Liver (tissue), 3 donors: Measurements from ENCODE around the gene CDH23.

ENCODE experiments used
- EGR1 ChIP-seq, 2 donors: IDR thresholded peaks; 2 replicates each; pipeline ENCODE4 v1.6.1; 2016 to 2018; ENCODE audit warnings: antibody characterized with exemption in 2 of 2, low read depth in 2 of 2
- FOXA1 ChIP-seq: IDR thresholded peaks from 2 replicates; pipeline ENCODE4 v1.6.1; 2016; ENCODE audit warnings: antibody characterized with exemption
- GABPA ChIP-seq, 2 donors: IDR thresholded peaks in 1 of 2; conservative IDR thresholded peaks in 1 of 2; 2 replicates each; pipeline ENCODE4 v1.6.1; 2016; ENCODE audit warnings: antibody characterized with exemption in 2 of 2, mild to moderate bottlenecking in 1 of 2, moderate library complexity in 1 of 2
- HNF4A ChIP-seq, 2 donors: conservative IDR thresholded peaks; 2 replicates each; pipeline ENCODE4 v1.6.1; 2016; ENCODE audit warnings: antibody characterized with exemption in 2 of 2, mild to moderate bottlenecking in 2 of 2
- JUND ChIP-seq, 2 donors: IDR thresholded peaks; 2 replicates each; pipeline ENCODE4 v1.6.1; 2016; ENCODE audit warnings: antibody characterized with exemption in 2 of 2
- NR2F2 ChIP-seq: IDR thresholded peaks from 2 replicates; pipeline ENCODE4 v1.6.1; 2016; ENCODE audit warnings: antibody characterized with exemption
- RAD21 ChIP-seq, 2 donors: IDR thresholded peaks; 2 replicates each; pipeline ENCODE4 v1.6.1; 2016; ENCODE audit warnings: antibody characterized with exemption in 2 of 2, mild to moderate bottlenecking in 2 of 2
- RXRA ChIP-seq, 2 donors: IDR thresholded peaks; 2 replicates each; pipeline ENCODE4 v1.6.1; 2017 to 2018; ENCODE audit warnings: antibody characterized with exemption in 2 of 2, mild to moderate bottlenecking in 1 of 2
- SP1 ChIP-seq: IDR thresholded peaks from 2 replicates; pipeline ENCODE4 v1.6.1; 2018; ENCODE audit warnings: antibody characterized with exemption, mild to moderate bottlenecking
- TAF1 ChIP-seq: conservative IDR thresholded peaks from 2 replicates; pipeline ENCODE4 v1.6.1; 2016; ENCODE audit warnings: antibody characterized with exemption, mild to moderate bottlenecking
- YY1 ChIP-seq: IDR thresholded peaks from 2 replicates; pipeline ENCODE4 v1.6.1; 2016; ENCODE audit warnings: antibody characterized with exemption, mild to moderate bottlenecking
- TF ChIP-seq, protein P1 (sequence below): fragments of 150-350 bp; IDR thresholded peaks from 2 replicates; pipeline ENCODE4 v1.5.1; 2017; ENCODE audit warnings: improper control_type of control experiment, low read depth, low read length; ENCODE audit not compliant: missing input control
- TF ChIP-seq, protein P2 (sequence below): IDR thresholded peaks from 2 replicates; pipeline ENCODE4 v1.6.1; 2016; ENCODE audit warnings: antibody characterized with exemption
- TF ChIP-seq, protein P3 (sequence below): IDR thresholded peaks from 2 replicates; pipeline ENCODE4 v1.6.1; 2016; ENCODE audit warnings: antibody characterized with exemption
- donor health status: healthy.
- donor health status: healthy.

DNA sequence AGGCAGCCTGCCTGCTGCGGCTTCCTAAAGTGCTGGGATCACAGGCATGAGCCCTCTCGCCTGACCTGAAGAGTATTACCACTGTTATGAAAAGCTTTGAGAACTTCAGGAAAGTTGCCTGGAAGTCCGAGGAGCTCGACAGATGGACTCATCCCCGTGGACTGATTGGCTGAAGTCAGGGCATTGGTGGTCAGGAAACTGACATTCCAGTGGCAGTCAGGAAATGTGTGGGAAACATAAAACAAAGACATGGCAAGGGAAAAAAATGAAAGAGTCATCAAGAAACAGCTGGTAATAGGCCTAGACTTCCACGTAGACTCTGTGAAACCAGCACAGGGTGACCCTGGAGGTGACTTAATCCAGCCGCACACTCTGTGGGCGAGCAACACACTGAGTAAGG, 123.3 kb downstream of the CDH23 start:
- TF ChIP-seq, protein P1, sequence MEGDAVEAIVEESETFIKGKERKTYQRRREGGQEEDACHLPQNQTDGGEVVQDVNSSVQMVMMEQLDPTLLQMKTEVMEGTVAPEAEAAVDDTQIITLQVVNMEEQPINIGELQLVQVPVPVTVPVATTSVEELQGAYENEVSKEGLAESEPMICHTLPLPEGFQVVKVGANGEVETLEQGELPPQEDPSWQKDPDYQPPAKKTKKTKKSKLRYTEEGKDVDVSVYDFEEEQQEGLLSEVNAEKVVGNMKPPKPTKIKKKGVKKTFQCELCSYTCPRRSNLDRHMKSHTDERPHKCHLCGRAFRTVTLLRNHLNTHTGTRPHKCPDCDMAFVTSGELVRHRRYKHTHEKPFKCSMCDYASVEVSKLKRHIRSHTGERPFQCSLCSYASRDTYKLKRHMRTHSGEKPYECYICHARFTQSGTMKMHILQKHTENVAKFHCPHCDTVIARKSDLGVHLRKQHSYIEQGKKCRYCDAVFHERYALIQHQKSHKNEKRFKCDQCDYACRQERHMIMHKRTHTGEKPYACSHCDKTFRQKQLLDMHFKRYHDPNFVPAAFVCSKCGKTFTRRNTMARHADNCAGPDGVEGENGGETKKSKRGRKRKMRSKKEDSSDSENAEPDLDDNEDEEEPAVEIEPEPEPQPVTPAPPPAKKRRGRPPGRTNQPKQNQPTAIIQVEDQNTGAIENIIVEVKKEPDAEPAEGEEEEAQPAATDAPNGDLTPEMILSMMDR = no peak
- TF ChIP-seq GABPA (IDR thresholded peaks at IDR 0.05 in 1 of 2, conservative IDR thresholded peaks at IDR 0.05 in 1 of 2) (no peak), HNF4A (conservative IDR thresholded peaks at IDR 0.05) (no peak), RAD21 (IDR thresholded peaks at IDR 0.05) (no peak), TAF1 (no peak), SP1 (no peak), FOXA1 (no peak), YY1 (no peak), JUND (IDR thresholded peaks at IDR 0.05) (no peak), RXRA (IDR thresholded peaks at IDR 0.05) (no peak), EGR1 (IDR thresholded peaks at IDR 0.05; ENCODE audit: low read depth in 2 of 2) (no peak), NR2F2 (no peak)
- TF ChIP-seq, protein P2, sequence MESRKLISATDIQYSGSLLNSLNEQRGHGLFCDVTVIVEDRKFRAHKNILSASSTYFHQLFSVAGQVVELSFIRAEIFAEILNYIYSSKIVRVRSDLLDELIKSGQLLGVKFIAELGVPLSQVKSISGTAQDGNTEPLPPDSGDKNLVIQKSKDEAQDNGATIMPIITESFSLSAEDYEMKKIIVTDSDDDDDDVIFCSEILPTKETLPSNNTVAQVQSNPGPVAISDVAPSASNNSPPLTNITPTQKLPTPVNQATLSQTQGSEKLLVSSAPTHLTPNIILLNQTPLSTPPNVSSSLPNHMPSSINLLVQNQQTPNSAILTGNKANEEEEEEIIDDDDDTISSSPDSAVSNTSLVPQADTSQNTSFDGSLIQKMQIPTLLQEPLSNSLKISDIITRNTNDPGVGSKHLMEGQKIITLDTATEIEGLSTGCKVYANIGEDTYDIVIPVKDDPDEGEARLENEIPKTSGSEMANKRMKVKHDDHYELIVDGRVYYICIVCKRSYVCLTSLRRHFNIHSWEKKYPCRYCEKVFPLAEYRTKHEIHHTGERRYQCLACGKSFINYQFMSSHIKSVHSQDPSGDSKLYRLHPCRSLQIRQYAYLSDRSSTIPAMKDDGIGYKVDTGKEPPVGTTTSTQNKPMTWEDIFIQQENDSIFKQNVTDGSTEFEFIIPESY = no peak
- TF ChIP-seq, protein P3, sequence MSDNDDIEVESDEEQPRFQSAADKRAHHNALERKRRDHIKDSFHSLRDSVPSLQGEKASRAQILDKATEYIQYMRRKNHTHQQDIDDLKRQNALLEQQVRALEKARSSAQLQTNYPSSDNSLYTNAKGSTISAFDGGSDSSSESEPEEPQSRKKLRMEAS = no peak
